Stomach (tissue), 4 donors: ENCODE measurements around the gene ZNF431.

ENCODE experiments used
- CTCF ChIP-seq, 7 experiments: fragments of 450-650 bp in 4 of 7; fragments of 200-600 bp in 3 of 7; sonication (generic) in 3 of 7; IDR thresholded peaks; one replicate each; pipeline ENCODE4 v1.5.1; 2016 to 2019; ENCODE audit warnings: antibody characterized with exemption in 7 of 7, control low read depth in 2 of 7, mild to moderate bottlenecking in 1 of 7
- EP300 ChIP-seq: sonication (generic); formaldehyde crosslinking; IDR thresholded peaks from one replicate; pipeline ENCODE4 v1.6.1; 2017; ENCODE audit warnings: antibody characterized with exemption
- POLR2A ChIP-seq, 4 donors: fragments of 450-650 bp; IDR thresholded peaks; one replicate each; pipeline ENCODE4 v1.6.1; 2016; ENCODE audit warnings: antibody characterized with exemption in 4 of 4, control low read depth in 2 of 4, mild to moderate bottlenecking in 1 of 4, moderate library complexity in 1 of 4
- POLR2AphosphoS5 ChIP-seq, 3 donors: sonication (generic); formaldehyde crosslinking; IDR thresholded peaks; one replicate each; pipeline ENCODE4 v1.6.1; 2016; ENCODE audit warnings: antibody characterized with exemption in 3 of 3

GRCh38 chr19:21098291-21098690 lies 43.5 kb upstream of the ZNF431 start:
- no peak for TF ChIP-seq POLR2A (IDR thresholded peaks at IDR 0.05)
- no peak for TF ChIP-seq POLR2AphosphoS5 (IDR thresholded peaks at IDR 0.05)
- TF ChIP-seq CTCF (IDR thresholded peaks at IDR 0.05) = no peak
- no peak for TF ChIP-seq EP300
